Measurements from ENCODE around the gene ZNRF3.

DNA sequence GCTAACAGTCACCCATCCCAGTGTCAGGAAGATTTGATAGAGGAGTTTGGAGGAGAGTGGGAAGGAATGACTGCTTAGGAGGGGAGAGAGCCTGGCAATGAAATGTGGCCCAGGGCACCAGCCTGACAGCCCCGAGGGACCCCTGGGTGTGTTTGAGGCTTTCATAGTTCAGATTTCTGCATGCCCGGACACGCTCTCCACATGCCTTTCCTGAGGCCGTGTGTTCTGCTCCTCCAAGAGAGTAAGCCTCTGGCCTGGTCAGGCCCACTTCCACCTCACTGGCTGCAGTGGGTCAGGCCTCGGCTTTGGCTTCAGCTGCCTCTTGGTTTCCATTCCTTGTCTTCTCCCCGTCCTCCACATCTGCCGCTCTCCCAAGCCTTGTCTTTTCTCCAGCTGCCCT is 99.8 kb downstream of the ZNRF3 start:
- TF ChIP-seq CTCF (optimal IDR thresholded peaks at IDR 0.05 in 1 of 3, IDR thresholded peaks at IDR 0.05 in 1 of 3, conservative IDR thresholded peaks at IDR 0.05 in 1 of 3; ENCODE audit: extremely low read depth in 1 of 3, insufficient read depth in 2 of 3, low read length in 3 of 3) (no peak), EZH2 (IDR thresholded peaks at IDR 0.05; ENCODE audit: low read length) (no peak)
